ENCODE measurements around the gene DLGAP5. TPM values are rescaled to one million over a fixed set of nuclear protein-coding genes. Genes with fewer than 3 reads are reported as not detected.

Gene DLGAP5
- total RNA-seq, 1 experiment from 2014 or later, result 118 TPM

DNA sequence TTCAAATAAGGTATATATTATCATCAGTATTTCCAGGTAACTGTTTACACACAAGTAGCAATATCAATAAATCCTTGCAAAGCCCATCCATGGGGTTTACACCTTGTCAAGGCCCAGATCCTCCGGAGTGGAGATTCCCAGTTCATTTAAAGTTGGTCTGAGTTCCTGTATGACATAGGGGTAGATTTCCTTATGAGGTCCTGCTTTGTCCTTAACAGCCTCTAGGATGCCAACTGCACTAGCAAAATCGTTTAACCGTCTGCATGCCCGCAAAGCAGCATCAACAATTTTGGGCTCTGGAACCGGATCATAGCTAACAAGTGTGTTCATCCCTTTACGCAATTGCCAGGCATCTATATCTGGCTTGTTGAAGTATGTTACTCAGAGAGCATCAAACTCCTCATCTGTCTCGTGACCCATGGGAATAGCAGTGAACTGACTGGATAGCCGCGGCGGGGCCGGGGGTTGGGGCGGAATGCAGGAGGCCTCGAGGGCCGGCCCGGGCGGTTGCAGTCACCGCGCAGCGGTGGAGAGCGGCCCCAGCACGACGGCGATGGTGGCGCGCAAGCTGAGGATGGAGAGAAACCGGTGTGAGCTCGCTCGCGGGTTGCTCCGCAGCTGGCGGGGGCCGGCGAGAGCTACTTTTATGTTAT lies 49.3 kb upstream of the DLGAP5 start:
- H4K91ac ChIP-seq (ENCODE audit: insufficient read length, low read depth, low read length), result no peak overlapping the region
- H3K9me3 Mint-ChIP-seq, result no peaks in the 10 kb centered on the region
- TF ChIP-seq, protein P1, sequence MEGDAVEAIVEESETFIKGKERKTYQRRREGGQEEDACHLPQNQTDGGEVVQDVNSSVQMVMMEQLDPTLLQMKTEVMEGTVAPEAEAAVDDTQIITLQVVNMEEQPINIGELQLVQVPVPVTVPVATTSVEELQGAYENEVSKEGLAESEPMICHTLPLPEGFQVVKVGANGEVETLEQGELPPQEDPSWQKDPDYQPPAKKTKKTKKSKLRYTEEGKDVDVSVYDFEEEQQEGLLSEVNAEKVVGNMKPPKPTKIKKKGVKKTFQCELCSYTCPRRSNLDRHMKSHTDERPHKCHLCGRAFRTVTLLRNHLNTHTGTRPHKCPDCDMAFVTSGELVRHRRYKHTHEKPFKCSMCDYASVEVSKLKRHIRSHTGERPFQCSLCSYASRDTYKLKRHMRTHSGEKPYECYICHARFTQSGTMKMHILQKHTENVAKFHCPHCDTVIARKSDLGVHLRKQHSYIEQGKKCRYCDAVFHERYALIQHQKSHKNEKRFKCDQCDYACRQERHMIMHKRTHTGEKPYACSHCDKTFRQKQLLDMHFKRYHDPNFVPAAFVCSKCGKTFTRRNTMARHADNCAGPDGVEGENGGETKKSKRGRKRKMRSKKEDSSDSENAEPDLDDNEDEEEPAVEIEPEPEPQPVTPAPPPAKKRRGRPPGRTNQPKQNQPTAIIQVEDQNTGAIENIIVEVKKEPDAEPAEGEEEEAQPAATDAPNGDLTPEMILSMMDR (conservative IDR thresholded peaks at IDR 0.05), result no peak; the same call in 2 of the 3 replicates
- H3K9ac ChIP-seq (ENCODE audit: extremely low read depth, insufficient read length, low read length), result no peak overlapping the region
- H3K27me3 ChIP-seq (ENCODE audit: insufficient read depth, low read length), result no peaks in the 10 kb centered on the region
- H3K79me1 ChIP-seq (ENCODE audit: insufficient read depth, low read depth, low read length, poor library complexity, severe bottlenecking), result no peaks in the 10 kb centered on the region
- H3K79me2 ChIP-seq (ENCODE audit: insufficient read depth, low read length), result no peaks in the 10 kb centered on the region
- H2BK12ac ChIP-seq (ENCODE audit: insufficient read length, low read depth, low read length), result no peak overlapping the region
- H3T11ph ChIP-seq (ENCODE audit: low read length), result no peak overlapping the region
- no CpG with 5 or more reads among the region's 33 CpGs for WGBS (ENCODE audit: extremely low coverage, insufficient read length, low lambda C conversion rate)
- no peak overlapping the region for H4K8ac ChIP-seq (replicated peaks; ENCODE audit: insufficient read length, low read depth, low read length)
- peak; percentile 75 for DNase-seq
- no peak overlapping the region for H3K56ac ChIP-seq (ENCODE audit: insufficient read length, low read depth, low read length)
- peak overlapping the region; percentile 58 for H2AFZ ChIP-seq (ENCODE audit: low read length)
- H3K27ac ChIP-seq (ENCODE audit: insufficient read length, low read depth, low read length), result no peak overlapping the region
- no peak overlapping the region for H4K5ac ChIP-seq (ENCODE audit: insufficient read length, low read depth, low read length)
- H2BK120ac ChIP-seq (ENCODE audit: low read depth, low read length, poor library complexity, severe bottlenecking), result no peak overlapping the region
- H4K20me1 ChIP-seq (ENCODE audit: control insufficient read depth, insufficient read depth, insufficient read length), result no peaks in the 10 kb centered on the region
- no peak overlapping the region for H2BK5ac ChIP-seq (ENCODE audit: insufficient read length, low read length)
- no peak overlapping the region; a peak in 1 of 5 replicates for H3K4me3 Mint-ChIP-seq
- peak overlapping the region; percentile 25 for H3K4me2 ChIP-seq (ENCODE audit: insufficient read depth, insufficient read length, low read length)
- peaks cover 4 to 9% of the 10 kb centered on the region in 2 experiments; a peak in 3 of 4 replicates for H3K4me1 Mint-ChIP-seq
- H3K4ac ChIP-seq (ENCODE audit: low read depth, low read length), result no peak overlapping the region
- no peak overlapping the region for H2BK20ac ChIP-seq (ENCODE audit: low read depth, low read length, poor library complexity, severe bottlenecking)
- no peaks in the 10 kb centered on the region; the same call in 1 of the 2 replicates for H3K4me1 ChIP-seq (ENCODE audit: insufficient read depth, low read length)
- H3K23me2 ChIP-seq (ENCODE audit: insufficient read length, low read depth, low read length, poor library complexity, severe bottlenecking), result no peaks in the 10 kb centered on the region
- H3K27me3 Mint-ChIP-seq (ENCODE audit: low read depth), result peaks cover 28% of the 10 kb centered on the region
- H2AK5ac ChIP-seq (ENCODE audit: insufficient read length, low read length), result no peak overlapping the region
- no peaks in the 10 kb centered on the region; a peak in 1 of 7 replicates for H3K36me3 Mint-ChIP-seq (ENCODE audit: insufficient read depth in 1 of 3, low read depth in 3 of 3)
- H3K9me3 ChIP-seq (ENCODE audit: control insufficient read depth, low read depth, low read length), result no peaks in the 10 kb centered on the region
- no peak overlapping the region for H2BK15ac ChIP-seq (ENCODE audit: low read depth, low read length)
- H3K23ac ChIP-seq (ENCODE audit: insufficient read length, low read depth, low read length), result no peak overlapping the region
- no peak overlapping the region for H3K14ac ChIP-seq (ENCODE audit: insufficient read depth, low read length)
- no peak overlapping the region for H3K27ac Mint-ChIP-seq
- H3K18ac ChIP-seq (ENCODE audit: insufficient read length, low read depth, low read length), result no peak overlapping the region

Measured in H9 (cell line).